IMR-90 (cell line): ENCODE data around the gene C15orf62. TPM values are rescaled to one million over a fixed set of nuclear protein-coding genes. Genes with fewer than 3 reads are reported as not detected.

Source experiments
- ATAC-seq: fragments of 200-7000 bp; cut with Tn5 transposase; 2 replicates; pipeline ENCODE4 v1.9.1; 2020; ENCODE audit warnings: low read depth, mild to moderate bottlenecking, moderate library complexity
- BruUV-seq: library from RNA; stranded (reverse); fragments of 400-500 nt; replicated peaks from 2 replicates; lab custom pipeline; 2021; lab: Mats Ljungman, UMichigan
- CTCF ChIA-PET: fragments of 300-600 bp; formaldehyde crosslinking; extraction: SDS; loops from one replicate; lab custom pipeline; 2021; ENCODE audit warnings: antibody characterized with exemption; lab: Yijun Ruan, JAX
- POLR2A ChIA-PET: fragments of 300-600 bp; sonication (Branson Sonifier 250); formaldehyde crosslinking; loops from one replicate; lab custom pipeline; 2022; ENCODE audit warnings: antibody characterized with exemption; ENCODE audit not compliant: unreplicated experiment; lab: Charles Lee
- DNase-seq: peaks from one replicate; pipeline ENCODE4 v3.0.0; 2013
- H2AFZ ChIP-seq: replicated peaks from 2 replicates; pipeline ENCODE3; 2013; ENCODE audit warnings: low read length, mild to moderate bottlenecking; ENCODE audit not compliant: poor library complexity
- H2AK5ac ChIP-seq: 2 replicates; pipeline ENCODE4 v1.6.1; 2013; ENCODE audit warnings: low read depth, low read length, inconsistent platforms
- H2AK9ac ChIP-seq: replicated peaks from 2 replicates; pipeline ENCODE3; 2013; ENCODE audit warnings: mild to moderate bottlenecking, low read depth, low read length, moderate library complexity; ENCODE audit not compliant: poor library complexity
- H2BK120ac ChIP-seq: 2 replicates; pipeline ENCODE4 v1.6.1; 2013; ENCODE audit warnings: low read depth, low read length, inconsistent platforms
- H2BK15ac ChIP-seq: 3 replicates; pipeline ENCODE4 v1.6.1; 2013; ENCODE audit warnings: low read depth, low read length, inconsistent platforms
- H2BK20ac ChIP-seq: 2 replicates; pipeline ENCODE4 v1.6.1; 2013; ENCODE audit warnings: low read depth, mild to moderate bottlenecking, inconsistent platforms, low read length, moderate library complexity
- H2BK5ac ChIP-seq: 2 replicates; pipeline ENCODE4 v1.6.1; 2013; ENCODE audit warnings: mild to moderate bottlenecking, low read depth, low read length, inconsistent platforms; ENCODE audit not compliant: poor library complexity, severe bottlenecking
- H3K14ac ChIP-seq: replicated peaks from 2 replicates; pipeline ENCODE4 v1.6.1; 2013; ENCODE audit warnings: low read depth, low read length, inconsistent platforms
- H3K18ac ChIP-seq: 2 replicates; pipeline ENCODE4 v1.6.1; 2013; ENCODE audit warnings: low read depth, low read length, control low read depth
- H3K23ac ChIP-seq: 2 replicates; pipeline ENCODE4 v1.6.1; 2013; ENCODE audit warnings: low read depth, low read length, inconsistent platforms
- H3K27ac ChIP-seq: 2 replicates; pipeline ENCODE4 v1.5.1; 2013; ENCODE audit warnings: mild to moderate bottlenecking, control low read depth, low read length; ENCODE audit not compliant: insufficient read depth
- H3K27me3 ChIP-seq: 2 replicates; pipeline ENCODE4 v1.6.1; 2013; ENCODE audit warnings: low read length; ENCODE audit not compliant: control insufficient read depth, insufficient read depth
- H3K36me3 ChIP-seq: 2 replicates; pipeline ENCODE4 v1.6.1; 2013; ENCODE audit warnings: low read length, mixed read lengths; ENCODE audit not compliant: control insufficient read depth, insufficient read depth
- H3K4ac ChIP-seq: 2 replicates; pipeline ENCODE4 v1.6.1; 2013; ENCODE audit warnings: low read depth, low read length, inconsistent platforms
- H3K4me1 ChIP-seq: 2 replicates; pipeline ENCODE4 v1.6.1; 2013; ENCODE audit warnings: low read length, mixed read lengths; ENCODE audit not compliant: control insufficient read depth, insufficient read depth
- H3K4me2 ChIP-seq: 2 replicates; pipeline ENCODE4 v1.6.1; 2013; ENCODE audit warnings: low read depth, mild to moderate bottlenecking, control low read depth, low read length, moderate library complexity
- H3K4me3 ChIP-seq: 2 replicates; pipeline ENCODE4 v1.5.1; 2013; ENCODE audit warnings: low read depth, mild to moderate bottlenecking, control low read depth, low read length, moderate library complexity; ENCODE audit not compliant: insufficient read depth
- H3K56ac ChIP-seq: 2 replicates; pipeline ENCODE4 v1.6.1; 2013; ENCODE audit warnings: low read length, inconsistent platforms; ENCODE audit not compliant: insufficient read depth; ENCODE audit errors: extremely low read depth
- H3K79me1 ChIP-seq, 2 experiments: 2 replicates each; pipeline ENCODE4 v1.6.1; 2013; ENCODE audit warnings: low read length in 2 of 2, inconsistent platforms in 1 of 2, low read depth in 1 of 2
- H3K9ac ChIP-seq: 2 replicates; pipeline ENCODE4 v1.6.1; 2013; ENCODE audit warnings: low read depth, low read length, control low read depth
- H3K9me1 ChIP-seq: 2 replicates; pipeline ENCODE4 v1.6.1; 2013; ENCODE audit warnings: low read length, inconsistent platforms; ENCODE audit not compliant: insufficient read depth
- H3K9me3 ChIP-seq: 2 replicates; pipeline ENCODE4 v1.6.1; 2013; ENCODE audit warnings: low read length; ENCODE audit not compliant: control insufficient read depth, insufficient read depth
- H4K20me1 ChIP-seq: 2 replicates; pipeline ENCODE4 v1.6.1; 2013; ENCODE audit warnings: low read length, inconsistent platforms; ENCODE audit not compliant: insufficient read depth
- H4K5ac ChIP-seq: 2 replicates; pipeline ENCODE4 v1.6.1; 2013; ENCODE audit warnings: mild to moderate bottlenecking, low read depth, low read length, control low read depth
- H4K8ac ChIP-seq, 2 experiments: 2 replicates each; pipeline ENCODE4 v1.6.1; 2013; ENCODE audit warnings: low read depth in 2 of 2, low read length in 2 of 2, control low read depth in 1 of 2, inconsistent platforms in 1 of 2
- H4K91ac ChIP-seq: 2 replicates; pipeline ENCODE4 v1.6.1; 2013; ENCODE audit warnings: low read depth, low read length, inconsistent platforms; ENCODE audit not compliant: insufficient read depth
- CTCF ChIP-seq: conservative IDR thresholded peaks from 2 replicates; pipeline ENCODE4 v1.5.1; 2012; ENCODE audit warnings: mild to moderate bottlenecking, low read depth, low read length, improper control_type of control experiment
- ELK1 ChIP-seq: fragments of 150-350 bp; IDR thresholded peaks from 2 replicates; pipeline ENCODE4 v1.6.1; 2016; ENCODE audit warnings: low read depth, mild to moderate bottlenecking, low read length, moderate library complexity, borderline replicate concordance
- MAFK ChIP-seq: IDR thresholded peaks from 2 replicates; pipeline ENCODE4 v1.6.1; 2012; ENCODE audit warnings: low read depth, low read length, improper control_type of control experiment
- MAZ ChIP-seq: IDR thresholded peaks from 2 replicates; pipeline ENCODE4 v1.6.1; 2012; ENCODE audit warnings: low read depth, mild to moderate bottlenecking, low read length, improper control_type of control experiment, moderate library complexity, borderline replicate concordance
- NFE2L2 ChIP-seq: fragments of 150-350 bp; IDR thresholded peaks from 2 replicates; pipeline ENCODE4 v1.6.1; 2016; ENCODE audit warnings: low read depth, mild to moderate bottlenecking, low read length
- POLR2A ChIP-seq: IDR thresholded peaks from 2 replicates; pipeline ENCODE4 v1.6.1; 2012; ENCODE audit warnings: mild to moderate bottlenecking, low read depth, low read length
- RAD21 ChIP-seq: IDR thresholded peaks from 2 replicates; pipeline ENCODE4 v1.6.1; 2012; ENCODE audit warnings: low read length, improper control_type of control experiment
- RFX5 ChIP-seq: IDR thresholded peaks from 2 replicates; pipeline ENCODE4 v1.8.0; 2012; ENCODE audit warnings: low read depth, mild to moderate bottlenecking, low read length, moderate library complexity
- SMC3 ChIP-seq: fragments of 150-350 bp; IDR thresholded peaks from 2 replicates; pipeline ENCODE4 v1.6.1; 2016; ENCODE audit warnings: low read depth, mild to moderate bottlenecking, antibody characterized with exemption, low read length, moderate library complexity
- USF2 ChIP-seq: fragments of 150-350 bp; IDR thresholded peaks from 2 replicates; pipeline ENCODE4 v1.6.1; 2017; ENCODE audit warnings: mild to moderate bottlenecking, antibody characterized with exemption, low read length, low read depth
- WGBS, 2 experiments: methylation state at CpG; one replicate each; pipeline versions ENCODE4 v1.1.5 to v1.1.7; 2013; ENCODE audit warnings: missing lambda C conversion rate in 2 of 2; ENCODE audit not compliant: insufficient read length in 1 of 2; ENCODE audit errors: extremely low coverage in 2 of 2; 5-methylcytosine and 5-hydroxymethylcytosine counted together
- dilution Hi-C: fragments of 300-500 bp; cut with HindIII; formaldehyde crosslinking; loops from one replicate; pipeline ENCODE4 v1.14.3; 2018; ENCODE audit warnings: low sequenced_read_pairs; ENCODE audit not compliant: unreplicated experiment
- in situ Hi-C: fragments of 300-500 bp; cut with MboI; formaldehyde crosslinking; loops from 3 replicates; pipeline ENCODE4 v1.14.3; 2019; ENCODE audit warnings: low sequenced_read_pairs, inconsistent platforms, mixed read lengths
- intact Hi-C: fragments of 100-400 bp; cut with micrococcal nuclease; formaldehyde crosslinking; loops from 2 replicates; pipeline ENCODE4 v1.10.0; 2022
- polyA plus RNA-seq, 3 experiments: library from polyadenylated mRNA; depleted of rRNA; stranded (reverse); fragments of >200 nt; gene quantifications; 2 replicates each; pipeline ENCODE4 v1.2.3, GENCODE V29; 2012; ENCODE audit warnings: low replicate concordance in 1 of 3
- total RNA-seq: library from RNA; depleted of rRNA; stranded (reverse); fragments of >200 nt; gene quantifications from 2 replicates; pipeline ENCODE4 v1.2.3, GENCODE V29; 2012

Gene C15orf62
- total and polyA plus RNA-seq, 2 of the 4 experiments (the other 2 are of a cell fraction) = not detected

GRCh38 chr15:40771242-40771641 is 1.5 kb downstream of the C15orf62 start:
- Histone ChIP-seq H3K23ac (no peak overlapping the region), H3K18ac (no peak overlapping the region), H3K36me3 (peaks cover 48% of the 10 kb centered on the region), H2AFZ (no peak overlapping the region), H3K79me1 (no peaks in the 10 kb centered on the region; a peak in 1 of 4 replicates), H4K91ac (no peak overlapping the region), H2BK15ac (no peak overlapping the region), H2BK120ac (no peak overlapping the region), H2BK5ac (no peak overlapping the region), H4K20me1 (no peaks in the 10 kb centered on the region), H4K8ac (no peak overlapping the region), H2BK20ac (no peak overlapping the region), H3K9me1 (peaks cover 4% of the 10 kb centered on the region; the same call in 1 of the 2 replicates), H2AK5ac (no peak overlapping the region), H3K56ac (no peak overlapping the region), H4K5ac (no peak overlapping the region), H3K4me2 (no peak overlapping the region), H2AK9ac (no peak overlapping the region), H3K9ac (no peak overlapping the region), H3K27ac (no peak overlapping the region), H3K4ac (no peak overlapping the region), H3K14ac (no peak overlapping the region), H3K27me3 (no peaks in the 10 kb centered on the region), H3K4me3 (no peak overlapping the region), H3K9me3 (no peaks in the 10 kb centered on the region), H3K4me1 (peaks cover 5% of the 10 kb centered on the region)
- no peak for DNase-seq
- intact Hi-C loops (no loop called here), in situ Hi-C loops (no loop called here), dilution Hi-C loops (no loop called here)
- ChIA-PET POLR2A (no interaction called here), CTCF (no interaction called here)
- BruUV-seq = no TSS peak
- TF ChIP-seq SMC3 = no peak
- no peak for TF ChIP-seq NFE2L2
- no peak for TF ChIP-seq MAZ
- no peak for TF ChIP-seq ELK1
- no peak for TF ChIP-seq RFX5
- no peak for TF ChIP-seq USF2
- TF ChIP-seq POLR2A = no peak
- no peak for TF ChIP-seq MAFK
- TF ChIP-seq RAD21 = no peak
- no peak for TF ChIP-seq CTCF
- no peak for ATAC-seq
- 83% methylated on average over 1 of the region's 5 CpGs; no CpG with 5 or more reads in 1 of the 2 experiments for WGBS, 2 experiments
